Coronary artery (tissue), 2 donors: ENCODE data around the gene GCNA.
"Not testable (repeated sequence)": the region's sequence is repeated elsewhere in the genome, so short reads cannot be mapped to it uniquely, and the experiment has no call there.

Experiments used
- DNase-seq: peaks from one replicate; pipeline ENCODE4 v3.0.0-alpha.2; 2017; ENCODE audit warnings: low spot score
- H3K27ac ChIP-seq, 2 donors: fragments of 200-600 bp; sonication (generic); one replicate each; pipeline ENCODE4 v1.5.1; 2016 to 2019
- H3K4me3 ChIP-seq: fragments of 200-600 bp; sonication (generic); 2 replicates; pipeline ENCODE4 v1.5.1; 2016; ENCODE audit warnings: mild to moderate bottlenecking, moderate library complexity
- CTCF ChIP-seq: fragments of 200-600 bp; sonication (generic); IDR thresholded peaks from one replicate; pipeline ENCODE4 v1.5.1; 2019; ENCODE audit warnings: antibody characterized with exemption

The GCNA gene

GRCh38 chrX:71579136-71579989 lies 1.1 kb downstream of the GCNA start:
- H3K4me3 ChIP-seq: no peak overlapping the region
- TF ChIP-seq CTCF: no peak
- no peak overlapping the region for H3K27ac ChIP-seq
- no peak for DNase-seq

DNA sequence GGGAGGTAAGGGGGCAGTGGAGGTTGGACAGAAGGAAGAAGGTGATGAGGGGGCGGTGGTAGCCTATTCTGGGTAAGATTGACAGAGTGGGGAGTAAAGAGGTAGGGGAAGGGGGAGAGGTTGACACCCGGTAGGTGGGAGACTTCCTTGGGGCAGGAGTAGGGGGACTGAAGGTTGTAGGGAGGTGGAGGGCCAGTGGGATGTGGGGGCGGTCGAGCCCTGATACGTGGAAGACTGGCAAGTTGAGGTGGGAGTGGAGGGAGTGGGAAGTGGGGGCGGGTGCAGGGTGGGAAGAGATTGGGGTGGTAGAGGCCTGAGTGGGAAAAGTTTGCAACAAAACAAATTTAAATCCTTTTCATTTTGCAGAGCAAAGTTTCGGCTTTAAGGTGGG lies 1.7 kb downstream of the GCNA start:
- no peak overlapping the region for H3K27ac ChIP-seq
- TF ChIP-seq CTCF: no peak

DNA sequence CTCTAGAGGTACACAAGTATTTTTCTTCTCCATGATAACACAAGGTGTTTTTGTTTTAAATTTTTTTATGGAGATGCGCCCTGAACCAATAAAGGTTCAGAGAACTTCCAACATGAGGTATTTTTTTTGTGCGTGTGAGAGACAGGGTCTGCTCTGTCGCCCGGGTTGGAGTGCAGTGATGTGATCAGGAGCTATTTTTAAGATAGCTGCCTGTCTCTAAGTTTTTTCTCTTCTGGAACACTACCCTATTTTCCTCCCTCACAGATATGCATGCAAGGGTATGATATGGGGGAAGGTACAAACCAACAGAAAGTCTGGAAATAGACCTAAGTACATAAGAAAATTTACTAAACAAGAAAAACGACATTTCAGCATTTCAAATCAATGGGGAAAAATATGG lies 3.0 kb downstream of the GCNA start:
- Histone ChIP-seq H3K4me3 (no peak overlapping the region), H3K27ac (no peak overlapping the region)
- no peak for DNase-seq
- TF ChIP-seq CTCF: no peak

More for the DNA sequence above, 1.7 kb downstream of the GCNA start:
- no peak overlapping the region for H3K4me3 ChIP-seq
- no peak for DNase-seq

- Histone ChIP-seq H3K27ac (no peak overlapping the region), H3K4me3 (no peak overlapping the region)
- DNase-seq: no peak
- TF ChIP-seq CTCF: no peak
These were observed 8.7 kb downstream of the GCNA start for GRCh38 chrX:71586929-71587328.

- not testable (repeated sequence) for H3K4me3 ChIP-seq, H3K27ac ChIP-seq, DNase-seq
These were observed 15.0 kb downstream of the GCNA start for GRCh38 chrX:71593210-71593609.

DNA sequence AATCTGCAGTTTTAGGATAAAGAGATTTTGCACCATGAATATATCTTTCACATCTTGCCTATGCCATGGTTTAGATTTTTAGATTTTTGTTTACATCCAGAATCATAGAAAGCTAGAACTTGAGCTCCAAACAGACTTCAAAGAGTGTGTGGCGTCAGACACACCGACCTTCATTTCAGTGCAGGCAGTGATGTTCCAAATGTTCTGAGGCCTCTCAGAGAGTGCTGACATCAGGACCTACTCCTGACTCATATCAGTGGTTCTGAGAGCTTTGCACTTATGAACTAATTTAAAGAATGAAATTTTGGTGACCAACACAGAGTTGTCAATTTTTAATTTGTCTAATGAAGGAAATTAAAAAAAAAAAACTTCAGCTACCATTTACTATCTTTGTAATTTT lies 21.7 kb downstream of the GCNA start:
- Histone ChIP-seq H3K27ac (no peak overlapping the region), H3K4me3 (no peak overlapping the region)
- DNase-seq: no peak
- no peak for TF ChIP-seq CTCF

DNA sequence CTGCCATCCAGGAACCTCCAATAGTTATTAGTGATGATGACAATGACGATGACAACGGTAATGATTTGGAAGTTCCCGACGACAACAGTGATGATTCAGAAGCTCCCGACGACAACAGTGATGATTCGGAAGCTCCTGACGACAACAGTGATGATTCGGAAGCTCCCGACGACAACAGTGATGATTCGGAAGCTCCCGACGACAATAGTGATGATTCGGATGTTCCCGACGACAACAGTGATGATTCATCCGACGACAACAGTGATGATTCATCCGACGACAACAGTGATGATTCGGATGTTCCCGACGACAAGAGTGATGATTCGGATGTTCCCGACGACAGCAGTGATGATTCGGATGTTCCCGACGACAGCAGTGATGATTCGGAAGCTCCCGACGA lies 25.4 kb downstream of the GCNA start:
- no peak for DNase-seq
- Histone ChIP-seq H3K27ac (no peak overlapping the region), H3K4me3 (no peak overlapping the region)
- no peak for TF ChIP-seq CTCF
